ENCODE measurements around the gene CLDN8.

DNA sequence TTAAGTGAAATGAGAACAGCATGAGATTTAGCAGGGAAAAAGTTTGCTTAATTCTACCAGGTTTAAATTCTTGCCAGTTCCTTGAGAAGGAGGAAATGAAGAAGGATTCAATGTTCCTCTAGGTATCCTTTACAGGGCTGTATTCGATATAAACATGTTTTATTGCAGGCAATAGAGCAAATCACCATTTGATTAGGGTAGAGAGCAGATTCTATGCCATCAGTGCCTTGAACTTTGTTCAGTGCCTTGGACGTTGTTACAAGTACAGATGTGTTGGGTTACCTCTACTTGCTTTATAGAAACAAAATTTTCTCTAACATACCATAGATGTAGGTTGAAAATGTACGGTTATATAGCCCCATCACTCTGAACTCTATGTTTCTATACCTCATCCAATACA lies 18.2 kb upstream of the CLDN8 start:
- TF ChIP-seq, protein P1, sequence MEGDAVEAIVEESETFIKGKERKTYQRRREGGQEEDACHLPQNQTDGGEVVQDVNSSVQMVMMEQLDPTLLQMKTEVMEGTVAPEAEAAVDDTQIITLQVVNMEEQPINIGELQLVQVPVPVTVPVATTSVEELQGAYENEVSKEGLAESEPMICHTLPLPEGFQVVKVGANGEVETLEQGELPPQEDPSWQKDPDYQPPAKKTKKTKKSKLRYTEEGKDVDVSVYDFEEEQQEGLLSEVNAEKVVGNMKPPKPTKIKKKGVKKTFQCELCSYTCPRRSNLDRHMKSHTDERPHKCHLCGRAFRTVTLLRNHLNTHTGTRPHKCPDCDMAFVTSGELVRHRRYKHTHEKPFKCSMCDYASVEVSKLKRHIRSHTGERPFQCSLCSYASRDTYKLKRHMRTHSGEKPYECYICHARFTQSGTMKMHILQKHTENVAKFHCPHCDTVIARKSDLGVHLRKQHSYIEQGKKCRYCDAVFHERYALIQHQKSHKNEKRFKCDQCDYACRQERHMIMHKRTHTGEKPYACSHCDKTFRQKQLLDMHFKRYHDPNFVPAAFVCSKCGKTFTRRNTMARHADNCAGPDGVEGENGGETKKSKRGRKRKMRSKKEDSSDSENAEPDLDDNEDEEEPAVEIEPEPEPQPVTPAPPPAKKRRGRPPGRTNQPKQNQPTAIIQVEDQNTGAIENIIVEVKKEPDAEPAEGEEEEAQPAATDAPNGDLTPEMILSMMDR (IDR thresholded peaks at IDR 0.05) = no peak
- no peak for TF ChIP-seq POLR2AphosphoS5 (IDR thresholded peaks at IDR 0.05)
